IMR-90 (cell line): ENCODE results near the gene ADGRV1.

Experiments
- ELK1 ChIP-seq: fragments of 150-350 bp; IDR thresholded peaks from 2 replicates; pipeline ENCODE4 v1.6.1; 2016; ENCODE audit warnings: low read depth, mild to moderate bottlenecking, low read length, moderate library complexity, borderline replicate concordance
- POLR2A ChIP-seq: IDR thresholded peaks from 2 replicates; pipeline ENCODE4 v1.6.1; 2012; ENCODE audit warnings: mild to moderate bottlenecking, low read depth, low read length
- RAD21 ChIP-seq: IDR thresholded peaks from 2 replicates; pipeline ENCODE4 v1.6.1; 2012; ENCODE audit warnings: low read length, improper control_type of control experiment
- TF ChIP-seq, protein P1 (sequence below): conservative IDR thresholded peaks from 2 replicates; pipeline ENCODE4 v1.5.1; 2012; ENCODE audit warnings: mild to moderate bottlenecking, low read depth, low read length, improper control_type of control experiment

DNA sequence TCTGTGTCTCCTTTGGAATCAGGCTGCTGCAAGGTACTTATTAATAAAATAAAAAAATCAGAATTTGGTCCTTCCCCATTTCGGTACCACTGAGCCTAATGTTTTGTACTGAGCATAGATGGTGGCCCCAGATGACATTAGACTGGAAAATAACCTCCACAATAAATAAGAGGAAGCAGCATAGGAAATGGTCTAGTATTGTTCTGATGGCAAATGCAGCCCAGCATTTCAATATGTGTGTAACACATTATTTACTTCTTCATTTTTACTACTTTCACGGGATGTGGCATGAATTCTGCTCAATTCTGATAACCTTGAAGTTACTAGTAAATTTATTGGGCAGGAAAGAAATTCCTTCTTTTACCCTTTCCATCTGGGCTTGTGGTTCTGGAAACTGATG lies 295.6 kb downstream of the ADGRV1 start:
- TF ChIP-seq, protein P1, sequence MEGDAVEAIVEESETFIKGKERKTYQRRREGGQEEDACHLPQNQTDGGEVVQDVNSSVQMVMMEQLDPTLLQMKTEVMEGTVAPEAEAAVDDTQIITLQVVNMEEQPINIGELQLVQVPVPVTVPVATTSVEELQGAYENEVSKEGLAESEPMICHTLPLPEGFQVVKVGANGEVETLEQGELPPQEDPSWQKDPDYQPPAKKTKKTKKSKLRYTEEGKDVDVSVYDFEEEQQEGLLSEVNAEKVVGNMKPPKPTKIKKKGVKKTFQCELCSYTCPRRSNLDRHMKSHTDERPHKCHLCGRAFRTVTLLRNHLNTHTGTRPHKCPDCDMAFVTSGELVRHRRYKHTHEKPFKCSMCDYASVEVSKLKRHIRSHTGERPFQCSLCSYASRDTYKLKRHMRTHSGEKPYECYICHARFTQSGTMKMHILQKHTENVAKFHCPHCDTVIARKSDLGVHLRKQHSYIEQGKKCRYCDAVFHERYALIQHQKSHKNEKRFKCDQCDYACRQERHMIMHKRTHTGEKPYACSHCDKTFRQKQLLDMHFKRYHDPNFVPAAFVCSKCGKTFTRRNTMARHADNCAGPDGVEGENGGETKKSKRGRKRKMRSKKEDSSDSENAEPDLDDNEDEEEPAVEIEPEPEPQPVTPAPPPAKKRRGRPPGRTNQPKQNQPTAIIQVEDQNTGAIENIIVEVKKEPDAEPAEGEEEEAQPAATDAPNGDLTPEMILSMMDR, result no peak
- TF ChIP-seq POLR2A, result no peak
- TF ChIP-seq RAD21, result no peak
- no peak for TF ChIP-seq ELK1
